BJ (cell line): ENCODE measurements around the gene PLIN4. TPM values are rescaled to one million over a fixed set of nuclear protein-coding genes. Genes with fewer than 3 reads are reported as not detected.

Source experiments
- CTCF ChIA-PET: fragments of 350-600 bp; formaldehyde crosslinking; extraction: SDS; loops from one replicate; lab custom pipeline; 2021; ENCODE audit warnings: antibody characterized with exemption, inconsistent platforms; lab: Yijun Ruan, JAX
- POLR2A ChIA-PET: fragments of 300-600 bp; sonication (Branson Sonifier 250); formaldehyde crosslinking; extraction: SDS; loops from one replicate; lab custom pipeline; 2021; ENCODE audit warnings: antibody characterized with exemption; lab: Charles Lee
- DNase-seq: peaks from one replicate; pipeline ENCODE4 v3.0.0-alpha.2; 2011; ENCODE audit warnings: low read depth
- H3K27me3 ChIP-seq: 2 replicates; pipeline ENCODE4 v1.6.0; 2011; ENCODE audit warnings: low read length; ENCODE audit not compliant: control insufficient read depth, insufficient read depth
- H3K36me3 ChIP-seq: 2 replicates; pipeline ENCODE4 v1.5.1; 2011; ENCODE audit warnings: low read length; ENCODE audit not compliant: control insufficient read depth, insufficient read depth
- H3K4me3 ChIP-seq: 2 replicates; pipeline ENCODE4 v1.5.1; 2011; ENCODE audit warnings: low read depth, mild to moderate bottlenecking, control low read depth, low read length
- polyA plus RNA-seq: library from polyadenylated mRNA; depleted of rRNA; stranded (reverse); fragments of >200 nt; gene quantifications from 2 replicates; pipeline ENCODE4 v1.2.3, GENCODE V29; 2011
- TF ChIP-seq, protein P1 (sequence below): IDR thresholded peaks from 2 replicates; pipeline ENCODE4 v1.5.1; 2011; ENCODE audit warnings: low read depth, mild to moderate bottlenecking, control low read depth, inconsistent platforms, low read length, moderate library complexity; ENCODE audit not compliant: insufficient read depth

Gene PLIN4
- polyA plus RNA-seq, 1 experiment: 0.01 TPM

DNA sequence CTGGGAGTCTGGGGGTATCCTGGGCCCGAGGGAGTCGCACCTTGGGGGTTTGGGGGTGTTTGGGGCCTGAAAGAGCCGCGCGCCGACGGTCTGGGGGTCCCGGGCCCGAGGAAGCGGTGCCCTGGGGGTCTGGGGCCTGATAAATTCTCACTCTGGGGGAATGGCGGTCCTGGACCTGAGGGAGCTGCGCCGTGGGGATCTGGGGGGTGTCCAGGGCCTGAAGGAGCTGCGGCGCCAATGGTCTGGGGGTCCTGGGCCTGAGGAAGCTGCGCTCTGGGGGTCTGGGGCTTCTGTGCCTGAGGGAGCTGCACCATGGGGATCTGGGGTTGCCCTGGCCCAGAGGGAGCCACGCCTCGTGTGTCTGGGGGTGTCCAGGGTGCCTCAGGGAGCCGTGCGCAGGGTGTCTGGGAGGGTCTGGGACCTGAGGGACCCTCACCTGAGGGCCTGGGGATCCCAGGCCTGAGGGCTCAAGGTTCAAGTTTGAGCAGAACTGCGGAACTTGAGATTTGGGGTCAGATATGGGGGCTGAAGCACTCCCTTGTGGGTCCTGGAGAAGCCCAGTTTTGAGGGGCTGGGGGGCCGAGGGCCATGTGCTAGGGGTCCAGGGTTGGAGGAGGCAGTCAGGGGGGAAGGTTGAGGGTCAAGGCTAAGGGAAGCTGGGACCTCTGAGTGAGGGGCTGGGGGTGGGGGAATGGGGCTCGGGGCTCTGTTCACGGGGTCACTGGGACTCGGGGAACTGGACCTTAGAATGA lies 45.1 kb downstream of the PLIN4 start:
- DNase-seq: no peak
- TF ChIP-seq, protein P1, sequence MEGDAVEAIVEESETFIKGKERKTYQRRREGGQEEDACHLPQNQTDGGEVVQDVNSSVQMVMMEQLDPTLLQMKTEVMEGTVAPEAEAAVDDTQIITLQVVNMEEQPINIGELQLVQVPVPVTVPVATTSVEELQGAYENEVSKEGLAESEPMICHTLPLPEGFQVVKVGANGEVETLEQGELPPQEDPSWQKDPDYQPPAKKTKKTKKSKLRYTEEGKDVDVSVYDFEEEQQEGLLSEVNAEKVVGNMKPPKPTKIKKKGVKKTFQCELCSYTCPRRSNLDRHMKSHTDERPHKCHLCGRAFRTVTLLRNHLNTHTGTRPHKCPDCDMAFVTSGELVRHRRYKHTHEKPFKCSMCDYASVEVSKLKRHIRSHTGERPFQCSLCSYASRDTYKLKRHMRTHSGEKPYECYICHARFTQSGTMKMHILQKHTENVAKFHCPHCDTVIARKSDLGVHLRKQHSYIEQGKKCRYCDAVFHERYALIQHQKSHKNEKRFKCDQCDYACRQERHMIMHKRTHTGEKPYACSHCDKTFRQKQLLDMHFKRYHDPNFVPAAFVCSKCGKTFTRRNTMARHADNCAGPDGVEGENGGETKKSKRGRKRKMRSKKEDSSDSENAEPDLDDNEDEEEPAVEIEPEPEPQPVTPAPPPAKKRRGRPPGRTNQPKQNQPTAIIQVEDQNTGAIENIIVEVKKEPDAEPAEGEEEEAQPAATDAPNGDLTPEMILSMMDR: no peak
- H3K36me3 ChIP-seq: peaks cover 12% of the 10 kb centered on the region
- POLR2A ChIA-PET: no interaction called here
- peak overlapping the region; percentile 92 for H3K4me3 ChIP-seq
- CTCF ChIA-PET: interaction anchor here (0.6 kb wide), 1 partner anchor 16 kb away, joined by 4 read pairs; no protein-coding TSS in a partner anchor
- H3K27me3 ChIP-seq: no peaks in the 10 kb centered on the region

DNA sequence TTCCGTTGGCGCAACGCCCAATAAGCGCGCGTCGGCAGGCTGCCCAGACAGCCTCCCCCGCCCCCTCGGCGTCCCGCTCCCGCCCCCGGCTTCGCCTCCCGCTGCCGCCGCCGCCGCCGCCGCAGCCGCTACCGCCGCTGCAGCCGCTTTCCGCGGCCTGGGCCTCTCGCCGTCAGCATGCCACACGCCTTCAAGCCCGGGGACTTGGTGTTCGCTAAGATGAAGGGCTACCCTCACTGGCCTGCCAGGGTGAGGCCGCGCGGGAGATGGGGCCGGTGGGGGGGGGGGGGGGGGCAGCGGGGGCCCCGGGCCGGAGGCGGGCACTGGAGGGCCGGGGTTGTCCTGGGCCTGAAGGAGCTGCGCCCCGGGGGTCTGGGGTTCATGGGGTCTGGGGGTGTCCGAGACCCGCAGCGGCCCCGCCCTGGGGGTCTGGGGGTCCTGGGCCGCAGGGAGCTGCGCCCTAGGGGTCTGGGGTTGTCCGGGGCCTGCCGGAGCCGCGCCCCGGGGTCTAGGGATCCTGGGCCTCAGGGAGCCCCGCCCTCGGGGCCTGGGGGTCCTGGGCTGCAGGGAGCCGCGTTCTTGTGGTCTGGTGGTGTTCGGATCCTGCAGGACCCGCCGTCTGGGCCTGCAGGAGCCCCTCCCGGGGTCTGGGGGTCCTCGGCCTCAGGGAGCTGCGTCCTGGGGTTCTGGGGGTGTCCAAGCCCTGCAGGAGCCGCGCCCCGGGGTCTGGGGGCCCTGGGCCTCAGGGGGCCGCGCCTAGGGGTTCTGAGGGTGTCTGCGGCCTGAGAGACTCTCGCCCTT lies 45.9 kb downstream of the PLIN4 start, which contains the start of gene HDGFL2:
TSS of gene HDGFL2 (plus strand) at position 124 of the 801 bp plus-strand sequence. CDS start at position 178, 54 bp downstream.
- ChIA-PET CTCF (interaction anchor here (0.6 kb wide), 1 partner anchor 16 kb away, joined by 4 read pairs; no protein-coding TSS in a partner anchor), POLR2A (interaction anchor here (0.9 to 1.2 kb wide), 2 partner anchors 17 to 77 kb away, joined by 3 to 8 read pairs; no protein-coding TSS in a partner anchor)
- no peak for DNase-seq
- H3K36me3 ChIP-seq: peaks cover 10% of the 10 kb centered on the region
- H3K27me3 ChIP-seq: no peaks in the 10 kb centered on the region
- TF ChIP-seq, protein P1: no peak
- H3K4me3 ChIP-seq: peak within 1 kb of the TSS; percentile 92

DNA sequence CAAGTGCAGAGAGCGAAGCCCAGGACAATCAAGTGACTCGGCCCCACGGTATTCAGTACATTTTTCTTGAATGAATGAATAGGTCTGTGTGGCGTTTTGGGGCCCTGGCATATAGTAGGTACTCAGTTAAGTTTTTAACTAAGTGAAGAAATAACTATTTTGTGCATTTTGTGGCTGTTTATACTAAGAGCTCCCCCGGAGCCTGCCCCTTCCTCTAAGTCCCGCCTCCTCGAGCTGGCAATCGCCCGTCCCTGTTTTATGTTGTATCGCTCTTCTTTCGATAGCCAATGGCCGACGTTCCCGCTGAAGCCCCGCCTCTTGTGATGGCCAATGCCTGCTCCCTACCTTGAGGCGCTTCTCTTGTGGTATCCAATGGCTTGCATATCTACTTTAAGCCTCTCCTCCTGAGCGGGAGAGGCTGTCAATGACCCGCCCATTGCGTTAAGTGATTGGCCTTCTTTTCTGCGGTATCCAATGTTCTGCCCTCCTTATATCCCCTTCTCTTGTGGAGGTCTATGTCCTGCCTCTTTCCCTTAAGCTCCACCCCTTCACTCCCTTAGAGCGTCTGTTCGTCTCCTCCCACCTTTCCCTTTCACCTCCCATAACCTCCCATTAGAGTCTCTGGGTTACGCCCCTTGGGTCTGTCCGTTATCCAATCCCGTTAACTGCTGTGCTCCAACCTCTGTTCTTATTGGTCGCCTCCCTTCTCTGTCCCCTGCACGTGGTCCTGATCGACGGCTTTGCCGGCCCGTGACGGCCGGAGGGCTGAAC lies 46.7 kb downstream of the PLIN4 start:
- H3K36me3 ChIP-seq: peaks cover 4% of the 10 kb centered on the region
- TF ChIP-seq, protein P1: no peak
- peak overlapping the region; percentile 47 for H3K4me3 ChIP-seq
- peak; percentile 100 for DNase-seq
- POLR2A ChIA-PET: interaction anchor here (0.9 to 1.2 kb wide), 3 partner anchors 15 to 76 kb away, joined by 3 to 8 read pairs (median 6); no protein-coding TSS in a partner anchor
- H3K27me3 ChIP-seq: no peaks in the 10 kb centered on the region
- CTCF ChIA-PET: interaction anchor here (0.8 to 1.2 kb wide), 5 partner anchors 52 to 225 kb away, joined by 3 to 5 read pairs (median 3); partner anchors contain the start of genes SH3GL1 and YJU2

DNA sequence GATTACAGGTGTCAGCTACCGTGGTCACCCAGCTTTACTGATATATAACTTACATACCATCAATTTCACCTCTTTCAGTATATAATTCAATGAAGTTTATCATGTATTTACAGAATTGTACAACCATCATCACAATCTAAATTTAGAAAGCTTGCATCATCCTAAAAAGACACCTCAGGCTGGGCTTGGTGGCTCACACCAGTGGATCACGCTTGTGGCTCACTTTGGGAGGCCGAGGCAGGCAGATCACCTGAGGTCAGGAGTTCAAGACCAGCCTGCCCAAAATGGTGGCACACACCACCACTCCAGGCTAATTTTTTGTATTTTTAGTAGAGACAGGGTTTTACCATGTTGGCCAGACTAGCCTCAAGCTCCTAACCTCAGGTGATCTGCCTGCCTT lies 50.5 kb downstream of the PLIN4 start:
- ChIA-PET CTCF (no interaction called here), POLR2A (no interaction called here)
- no peaks in the 10 kb centered on the region for H3K27me3 ChIP-seq
- DNase-seq: no peak
- no peak overlapping the region for H3K4me3 ChIP-seq
- H3K36me3 ChIP-seq: no peaks in the 10 kb centered on the region
- TF ChIP-seq, protein P1: no peak
